ENCODE data around the gene ILF3. TPM values are rescaled to one million over a fixed set of nuclear protein-coding genes. Genes with fewer than 3 reads are reported as not detected.

ILF3 gene
- total RNA-seq, 1 experiment from 2014 or later, result 267 TPM

GRCh38 chr19:10631874-10632273 is 22.3 kb upstream of the ILF3 start:
- TF ChIP-seq, protein P1, sequence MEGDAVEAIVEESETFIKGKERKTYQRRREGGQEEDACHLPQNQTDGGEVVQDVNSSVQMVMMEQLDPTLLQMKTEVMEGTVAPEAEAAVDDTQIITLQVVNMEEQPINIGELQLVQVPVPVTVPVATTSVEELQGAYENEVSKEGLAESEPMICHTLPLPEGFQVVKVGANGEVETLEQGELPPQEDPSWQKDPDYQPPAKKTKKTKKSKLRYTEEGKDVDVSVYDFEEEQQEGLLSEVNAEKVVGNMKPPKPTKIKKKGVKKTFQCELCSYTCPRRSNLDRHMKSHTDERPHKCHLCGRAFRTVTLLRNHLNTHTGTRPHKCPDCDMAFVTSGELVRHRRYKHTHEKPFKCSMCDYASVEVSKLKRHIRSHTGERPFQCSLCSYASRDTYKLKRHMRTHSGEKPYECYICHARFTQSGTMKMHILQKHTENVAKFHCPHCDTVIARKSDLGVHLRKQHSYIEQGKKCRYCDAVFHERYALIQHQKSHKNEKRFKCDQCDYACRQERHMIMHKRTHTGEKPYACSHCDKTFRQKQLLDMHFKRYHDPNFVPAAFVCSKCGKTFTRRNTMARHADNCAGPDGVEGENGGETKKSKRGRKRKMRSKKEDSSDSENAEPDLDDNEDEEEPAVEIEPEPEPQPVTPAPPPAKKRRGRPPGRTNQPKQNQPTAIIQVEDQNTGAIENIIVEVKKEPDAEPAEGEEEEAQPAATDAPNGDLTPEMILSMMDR (IDR thresholded peaks at IDR 0.05; ENCODE audit: unreplicated experiment), result no peak
- H3K36me3 Mint-ChIP-seq (ENCODE audit: insufficient read depth, unreplicated experiment), result peaks cover 37% of the 10 kb centered on the region
- H3K4me3 Mint-ChIP-seq (ENCODE audit: low read depth, unreplicated experiment), result no peak overlapping the region
- H3K27ac Mint-ChIP-seq (ENCODE audit: unreplicated experiment), result no peak overlapping the region
- H3K4me1 Mint-ChIP-seq (ENCODE audit: low read depth, unreplicated experiment), result no peaks in the 10 kb centered on the region
- no peaks in the 10 kb centered on the region for H3K9me3 Mint-ChIP-seq (ENCODE audit: low read depth, unreplicated experiment)
- no TSS peak for BruUV-seq (replicated peaks)
- H3K27me3 Mint-ChIP-seq (ENCODE audit: unreplicated experiment), result no peaks in the 10 kb centered on the region
- intact Hi-C loops (cut with micrococcal nuclease; ENCODE audit: unreplicated experiment), result no loop called here
- DNase-seq, result no peak
- CTCF ChIA-PET, result no interaction called here

- Mint-ChIP-seq H3K9me3 (ENCODE audit: low read depth, unreplicated experiment) (no peaks in the 10 kb centered on the region), H3K4me1 (ENCODE audit: low read depth, unreplicated experiment) (no peaks in the 10 kb centered on the region), H3K27ac (ENCODE audit: unreplicated experiment) (no peak overlapping the region), H3K4me3 (ENCODE audit: low read depth, unreplicated experiment) (no peak overlapping the region), H3K27me3 (ENCODE audit: unreplicated experiment) (no peaks in the 10 kb centered on the region), H3K36me3 (ENCODE audit: insufficient read depth, unreplicated experiment) (peaks cover 53% of the 10 kb centered on the region)
- no peak for DNase-seq
- intact Hi-C loops (cut with micrococcal nuclease; ENCODE audit: unreplicated experiment), result no loop called here
- CTCF ChIA-PET, result no interaction called here
- no TSS peak for BruUV-seq (replicated peaks)
- TF ChIP-seq, protein P1 (IDR thresholded peaks at IDR 0.05; ENCODE audit: unreplicated experiment), result no peak
Measured at GRCh38 chr19:10634430-10634829, 19.7 kb upstream of the ILF3 start.

DNA sequence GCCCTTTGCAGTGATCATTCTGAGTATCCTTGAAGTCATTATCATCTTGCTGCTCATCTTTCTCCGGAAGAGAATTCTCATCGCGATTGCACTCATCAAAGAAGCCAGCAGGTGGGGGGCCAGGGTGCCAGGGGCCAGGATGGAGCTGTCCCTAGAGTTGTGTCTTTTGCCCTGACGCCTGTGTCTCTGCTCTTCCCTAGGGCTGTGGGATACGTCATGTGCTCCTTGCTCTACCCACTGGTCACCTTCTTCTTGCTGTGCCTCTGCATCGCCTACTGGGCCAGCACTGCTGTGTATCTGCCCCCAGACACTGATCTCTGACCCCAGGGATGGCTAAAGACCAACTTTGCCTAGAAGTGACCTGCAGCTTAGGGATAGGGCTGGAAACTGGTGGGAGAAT is 19.2 kb upstream of the ILF3 start:
- intact Hi-C loops (cut with micrococcal nuclease; ENCODE audit: unreplicated experiment), result no loop called here
- TF ChIP-seq, protein P1 (IDR thresholded peaks at IDR 0.05; ENCODE audit: unreplicated experiment), result no peak
- Mint-ChIP-seq H3K36me3 (ENCODE audit: insufficient read depth, unreplicated experiment) (peaks cover 55% of the 10 kb centered on the region), H3K27me3 (ENCODE audit: unreplicated experiment) (no peaks in the 10 kb centered on the region), H3K4me3 (ENCODE audit: low read depth, unreplicated experiment) (no peak overlapping the region), H3K4me1 (ENCODE audit: low read depth, unreplicated experiment) (no peaks in the 10 kb centered on the region), H3K27ac (ENCODE audit: unreplicated experiment) (no peak overlapping the region), H3K9me3 (ENCODE audit: low read depth, unreplicated experiment) (no peaks in the 10 kb centered on the region)
- CTCF ChIA-PET, result no interaction called here
- DNase-seq, result no peak
- BruUV-seq (replicated peaks), result no TSS peak

DNA sequence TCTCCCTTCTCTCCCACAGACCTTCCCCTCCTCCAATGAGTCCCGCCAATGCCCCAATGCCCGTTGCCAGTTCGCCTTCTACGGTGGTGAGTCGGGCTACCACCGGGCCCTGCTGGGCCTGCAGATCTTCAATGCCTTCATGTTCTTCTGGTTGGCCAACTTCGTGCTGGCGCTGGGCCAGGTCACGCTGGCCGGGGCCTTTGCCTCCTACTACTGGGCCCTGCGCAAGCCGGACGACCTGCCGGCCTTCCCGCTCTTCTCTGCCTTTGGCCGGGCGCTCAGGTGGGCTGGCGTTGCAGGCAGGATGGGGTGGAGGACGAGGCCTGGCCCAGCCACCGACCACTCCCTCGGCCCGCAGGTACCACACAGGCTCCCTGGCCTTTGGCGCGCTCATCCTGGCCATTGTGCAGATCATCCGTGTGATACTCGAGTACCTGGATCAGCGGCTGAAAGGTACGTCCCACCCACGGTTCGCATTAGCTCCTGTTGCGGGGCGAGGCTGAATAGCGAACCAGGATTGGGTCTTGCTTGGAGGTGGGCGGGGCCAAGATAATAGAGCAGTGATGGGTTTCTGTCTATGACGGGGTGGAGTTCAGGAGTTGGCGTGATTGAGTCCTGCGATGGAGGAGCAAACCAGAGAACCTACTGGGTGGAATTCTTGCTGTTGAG is 17.7 kb upstream of the ILF3 start:
- peaks cover 53% of the 10 kb centered on the region for H3K36me3 Mint-ChIP-seq (ENCODE audit: insufficient read depth, unreplicated experiment)
- H3K27me3 Mint-ChIP-seq (ENCODE audit: unreplicated experiment), result no peaks in the 10 kb centered on the region
- TF ChIP-seq, protein P1 (IDR thresholded peaks at IDR 0.05; ENCODE audit: unreplicated experiment), result no peak
- H3K9me3 Mint-ChIP-seq (ENCODE audit: low read depth, unreplicated experiment), result no peaks in the 10 kb centered on the region
- no TSS peak for BruUV-seq (replicated peaks)
- intact Hi-C loops (cut with micrococcal nuclease; ENCODE audit: unreplicated experiment), result no loop called here
- no peak overlapping the region for H3K27ac Mint-ChIP-seq (ENCODE audit: unreplicated experiment)
- H3K4me1 Mint-ChIP-seq (ENCODE audit: low read depth, unreplicated experiment), result no peaks in the 10 kb centered on the region
- no peak overlapping the region for H3K4me3 Mint-ChIP-seq (ENCODE audit: low read depth, unreplicated experiment)
- CTCF ChIA-PET, result no interaction called here
- no peak for DNase-seq

Data from Calu3 (cell line).